Measurements from ENCODE around the gene ALDH16A1. TPM values are rescaled to one million over a fixed set of nuclear protein-coding genes. Genes with fewer than 3 reads are reported as not detected.

Gene ALDH16A1
- total RNA-seq, 2 donors from 2014 or later: 52.8 to 57.1 TPM

DNA sequence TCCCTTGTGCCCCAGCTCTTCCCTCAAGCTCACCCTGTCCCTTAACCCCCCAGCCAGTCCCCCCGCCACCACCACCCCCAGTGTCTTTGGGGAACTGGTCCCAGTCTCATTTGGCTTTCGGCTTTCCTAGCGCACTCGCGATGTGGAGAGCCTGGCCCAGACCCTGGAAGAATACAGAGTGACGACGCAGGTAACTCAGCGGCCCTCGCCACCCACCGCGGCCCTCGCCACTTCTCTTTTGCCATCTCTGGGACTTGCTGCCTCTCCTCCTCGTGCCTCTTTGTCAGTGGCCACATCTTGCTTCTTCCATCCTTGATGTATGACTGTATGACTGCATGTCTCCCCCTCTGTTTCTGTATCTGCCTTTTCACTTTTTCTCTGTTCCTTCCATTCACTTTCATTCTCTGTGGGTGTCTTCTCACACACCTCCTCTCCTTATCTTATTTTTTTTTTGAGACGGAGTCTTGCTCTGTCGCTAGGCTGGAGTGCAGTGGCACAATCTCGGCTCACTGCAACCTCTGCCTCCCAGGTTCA lies 45.5 kb upstream of the ALDH16A1 start:
- H3K4me1 Mint-ChIP-seq: peaks cover 13% of the 10 kb centered on the region
- no peaks in the 10 kb centered on the region for H3K9me3 Mint-ChIP-seq
- H3K36me3 ChIP-seq (ENCODE audit: control insufficient read depth, insufficient read depth, low read length): no peaks in the 10 kb centered on the region
- H3K4me3 ChIP-seq (ENCODE audit: low read length): no peak overlapping the region
- no peaks in the 10 kb centered on the region for H3K9me3 ChIP-seq (ENCODE audit: control insufficient read depth, low read length)
- peaks cover 13% of the 10 kb centered on the region for H3K4me1 ChIP-seq (ENCODE audit: control insufficient read depth, insufficient read depth, low read length)
- H3K36me3 Mint-ChIP-seq (ENCODE audit: low read depth): no peaks in the 10 kb centered on the region
- H3K9ac ChIP-seq (ENCODE audit: extremely low read depth, low read length, poor library complexity, severe bottlenecking): no peak overlapping the region
- TF ChIP-seq, protein P1, sequence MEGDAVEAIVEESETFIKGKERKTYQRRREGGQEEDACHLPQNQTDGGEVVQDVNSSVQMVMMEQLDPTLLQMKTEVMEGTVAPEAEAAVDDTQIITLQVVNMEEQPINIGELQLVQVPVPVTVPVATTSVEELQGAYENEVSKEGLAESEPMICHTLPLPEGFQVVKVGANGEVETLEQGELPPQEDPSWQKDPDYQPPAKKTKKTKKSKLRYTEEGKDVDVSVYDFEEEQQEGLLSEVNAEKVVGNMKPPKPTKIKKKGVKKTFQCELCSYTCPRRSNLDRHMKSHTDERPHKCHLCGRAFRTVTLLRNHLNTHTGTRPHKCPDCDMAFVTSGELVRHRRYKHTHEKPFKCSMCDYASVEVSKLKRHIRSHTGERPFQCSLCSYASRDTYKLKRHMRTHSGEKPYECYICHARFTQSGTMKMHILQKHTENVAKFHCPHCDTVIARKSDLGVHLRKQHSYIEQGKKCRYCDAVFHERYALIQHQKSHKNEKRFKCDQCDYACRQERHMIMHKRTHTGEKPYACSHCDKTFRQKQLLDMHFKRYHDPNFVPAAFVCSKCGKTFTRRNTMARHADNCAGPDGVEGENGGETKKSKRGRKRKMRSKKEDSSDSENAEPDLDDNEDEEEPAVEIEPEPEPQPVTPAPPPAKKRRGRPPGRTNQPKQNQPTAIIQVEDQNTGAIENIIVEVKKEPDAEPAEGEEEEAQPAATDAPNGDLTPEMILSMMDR (conservative IDR thresholded peaks at IDR 0.05): no peak
- 89 to 93% methylated on average over 16 of the region's 16 CpGs for WGBS, 2 experiments (ENCODE audit: insufficient coverage in 1 of 2, insufficient read length in 1 of 2)
- no peak overlapping the region for H3K27ac ChIP-seq (ENCODE audit: low read depth, low read length)
- H3K27ac Mint-ChIP-seq: no peak overlapping the region
- no peak for DNase-seq
- peaks cover 9% of the 10 kb centered on the region for H3K27me3 Mint-ChIP-seq (ENCODE audit: insufficient read depth)
- no peak overlapping the region for H3K4me3 Mint-ChIP-seq
- no peaks in the 10 kb centered on the region for H3K27me3 ChIP-seq (ENCODE audit: control insufficient read depth, insufficient read depth, low read length, poor library complexity, severe bottlenecking)

DNA sequence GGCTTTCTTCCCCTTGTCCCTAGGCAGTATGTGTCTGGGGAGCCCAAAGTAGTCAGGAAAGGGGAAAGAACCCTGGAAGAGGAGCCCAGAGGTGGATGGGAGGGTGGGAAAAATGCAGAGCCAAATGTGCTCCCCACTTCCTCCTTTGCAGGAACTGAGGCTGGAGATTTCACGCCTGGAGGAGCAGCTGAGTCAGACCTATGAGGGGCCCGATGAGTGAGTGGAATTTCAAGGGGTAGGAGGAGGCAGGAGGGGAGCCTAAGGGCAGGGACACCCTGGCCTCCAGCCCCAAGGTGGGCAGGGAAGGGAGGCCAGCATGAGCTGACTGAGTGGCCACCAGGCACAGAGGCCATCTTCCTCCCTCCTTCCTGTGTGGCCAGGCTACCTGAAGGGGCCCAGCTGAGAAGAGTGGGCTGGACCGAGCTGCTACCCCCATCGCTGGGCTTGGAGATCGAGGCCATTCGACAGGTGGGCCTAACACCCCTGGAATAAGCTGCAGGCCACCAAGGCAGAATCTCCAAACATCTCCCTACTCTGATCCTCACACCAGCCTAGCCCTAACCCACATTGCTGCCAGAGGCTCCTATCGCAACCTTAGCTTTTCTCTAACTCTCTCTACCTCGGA lies 44.1 kb upstream of the ALDH16A1 start:
- Histone ChIP-seq H3K4me1 (ENCODE audit: control insufficient read depth, insufficient read depth, low read length) (peaks cover 6% of the 10 kb centered on the region), H3K27me3 (ENCODE audit: control insufficient read depth, insufficient read depth, low read length, poor library complexity, severe bottlenecking) (no peaks in the 10 kb centered on the region), H3K36me3 (ENCODE audit: control insufficient read depth, insufficient read depth, low read length) (no peaks in the 10 kb centered on the region), H3K27ac (ENCODE audit: low read depth, low read length) (no peak overlapping the region), H3K9ac (ENCODE audit: extremely low read depth, low read length, poor library complexity, severe bottlenecking) (no peak overlapping the region), H3K4me3 (ENCODE audit: low read length) (no peak overlapping the region), H3K9me3 (ENCODE audit: control insufficient read depth, low read length) (no peaks in the 10 kb centered on the region)
- DNase-seq: no peak
- peaks cover 9% of the 10 kb centered on the region for H3K27me3 Mint-ChIP-seq (ENCODE audit: insufficient read depth)
- no peak overlapping the region for H3K4me3 Mint-ChIP-seq
- peaks cover 16% of the 10 kb centered on the region for H3K4me1 Mint-ChIP-seq
- H3K36me3 Mint-ChIP-seq (ENCODE audit: low read depth): no peaks in the 10 kb centered on the region
- TF ChIP-seq, protein P1 (conservative IDR thresholded peaks at IDR 0.05): no peak
- 82 to 89% methylated on average over 5 to 8 of the region's 8 CpGs for WGBS, 2 experiments (ENCODE audit: insufficient coverage in 1 of 2, insufficient read length in 1 of 2)
- H3K27ac Mint-ChIP-seq: no peak overlapping the region
- H3K9me3 Mint-ChIP-seq: no peaks in the 10 kb centered on the region

DNA sequence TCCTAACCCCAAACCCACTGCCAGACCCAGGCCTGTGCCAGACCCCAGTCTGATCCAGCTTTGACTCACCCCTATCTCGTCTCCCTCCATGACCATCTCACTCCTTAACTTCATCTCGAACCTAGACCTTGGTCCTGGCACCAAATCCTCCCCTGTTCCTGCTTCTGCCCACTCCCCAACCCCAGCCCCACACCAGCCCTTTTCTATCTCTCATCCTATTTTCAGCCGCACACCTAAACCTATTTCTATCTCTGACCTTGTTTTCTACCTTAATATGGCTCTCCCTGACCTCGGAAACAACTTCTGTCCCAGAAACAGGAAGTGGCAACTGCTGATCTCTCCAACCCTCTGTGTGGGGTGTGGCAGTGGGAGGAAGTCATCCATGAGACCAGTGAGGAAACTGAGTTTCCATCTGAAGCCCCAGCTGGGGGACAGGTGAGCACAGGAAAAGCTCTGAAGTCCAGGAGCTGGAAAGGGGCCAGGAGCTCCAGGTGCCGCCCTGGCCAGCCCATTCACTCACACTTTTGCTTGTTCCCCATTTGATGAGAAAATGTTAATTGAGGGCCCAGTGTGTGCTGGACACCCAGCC lies 43.5 kb upstream of the ALDH16A1 start:
- peaks cover 9% of the 10 kb centered on the region for H3K27me3 Mint-ChIP-seq (ENCODE audit: insufficient read depth)
- Histone ChIP-seq H3K9ac (ENCODE audit: extremely low read depth, low read length, poor library complexity, severe bottlenecking) (no peak overlapping the region), H3K4me3 (ENCODE audit: low read length) (no peak overlapping the region), H3K27me3 (ENCODE audit: control insufficient read depth, insufficient read depth, low read length, poor library complexity, severe bottlenecking) (no peaks in the 10 kb centered on the region), H3K4me1 (ENCODE audit: control insufficient read depth, insufficient read depth, low read length) (no peaks in the 10 kb centered on the region), H3K27ac (ENCODE audit: low read depth, low read length) (no peak overlapping the region), H3K36me3 (ENCODE audit: control insufficient read depth, insufficient read depth, low read length) (no peaks in the 10 kb centered on the region), H3K9me3 (ENCODE audit: control insufficient read depth, low read length) (no peaks in the 10 kb centered on the region)
- peaks cover 10% of the 10 kb centered on the region for H3K4me1 Mint-ChIP-seq
- H3K27ac Mint-ChIP-seq: no peak overlapping the region
- WGBS, 2 experiments (ENCODE audit: insufficient coverage in 1 of 2, insufficient read length in 1 of 2): 89% methylated on average over 5 of the region's 5 CpGs; no CpG with 5 or more reads in 1 of the 2 experiments
- no peaks in the 10 kb centered on the region for H3K9me3 Mint-ChIP-seq
- no peak overlapping the region for H3K4me3 Mint-ChIP-seq
- TF ChIP-seq, protein P1 (conservative IDR thresholded peaks at IDR 0.05): no peak
- no peak for DNase-seq
- no peaks in the 10 kb centered on the region for H3K36me3 Mint-ChIP-seq (ENCODE audit: low read depth)

Measured in endodermal cell (in vitro differentiated cells).